NB4 (cell line): Measurements from ENCODE around the gene NFATC4.
A peak's percentile ranks its signal among the peaks of the same experiment; 100 is the strongest.

Experiments
- DNase-seq: peaks from one replicate; pipeline ENCODE4 v3.0.0; 2010; ENCODE audit warnings: low read depth
- H3K4me3 ChIP-seq: one replicate; pipeline ENCODE4 v1.5.1; 2011; ENCODE audit warnings: mild to moderate bottlenecking, low read depth, low read length, moderate library complexity
- MYC ChIP-seq: IDR thresholded peaks from 2 replicates; pipeline ENCODE4 v1.6.1; 2011; ENCODE audit warnings: low read depth, low read length
- POLR2A ChIP-seq: IDR thresholded peaks from 2 replicates; pipeline ENCODE4 v1.6.1; 2011; ENCODE audit warnings: mild to moderate bottlenecking; ENCODE audit not compliant: insufficient read length; ENCODE audit errors: extremely low read depth
- TF ChIP-seq, protein P1 (sequence below): IDR thresholded peaks from one replicate; pipeline ENCODE4 v1.5.1; 2012; ENCODE audit warnings: low read depth, low read length
- TF ChIP-seq, protein P2 (sequence below): IDR thresholded peaks from 2 replicates; pipeline ENCODE4 v1.6.1; 2011; ENCODE audit warnings: low read depth, low read length

The NFATC4 gene

DNA sequence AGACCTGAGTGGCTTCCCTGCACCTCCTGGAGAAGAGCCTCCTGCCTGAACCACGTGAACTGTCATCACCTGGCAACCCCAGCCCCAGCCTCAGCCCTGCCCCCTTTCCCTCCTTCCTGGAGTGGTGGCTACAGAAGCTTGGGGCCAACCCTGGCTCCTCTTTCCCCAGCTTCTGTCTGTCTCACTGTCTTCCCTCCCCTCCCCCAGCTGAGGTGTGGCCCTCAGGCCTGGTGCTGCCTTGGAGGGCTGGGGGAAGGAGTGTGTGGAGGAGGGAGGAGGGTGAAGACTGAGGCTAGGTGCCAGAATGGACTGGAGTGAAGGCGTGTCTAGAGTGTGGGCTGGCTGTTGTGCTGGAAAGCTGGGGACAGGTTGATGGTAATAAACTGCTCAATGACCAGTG lies 9.7 kb downstream of the NFATC4 start:
- peak; percentile 29 for DNase-seq

DNA sequence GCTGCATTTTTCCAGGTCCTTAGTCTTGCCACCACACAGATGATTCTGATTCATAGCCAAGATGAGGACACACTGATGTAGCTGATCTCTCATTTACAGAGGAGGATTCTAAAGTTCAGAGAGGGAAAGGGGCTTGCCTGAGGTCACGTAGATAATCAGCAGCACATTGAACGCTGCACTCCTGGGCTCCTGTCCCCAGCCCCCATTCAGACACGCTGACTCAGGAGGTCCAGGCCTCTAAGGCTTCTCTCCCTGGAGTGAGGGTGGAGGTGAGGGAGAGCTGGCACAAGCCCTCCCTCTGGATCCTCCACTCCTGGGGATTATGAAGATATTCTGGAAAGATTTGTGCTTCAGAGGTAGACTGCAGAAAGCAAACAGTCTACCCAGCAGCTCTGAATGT lies 10.3 kb downstream of the NFATC4 start:
- no peak for DNase-seq
- TF ChIP-seq, protein P1, sequence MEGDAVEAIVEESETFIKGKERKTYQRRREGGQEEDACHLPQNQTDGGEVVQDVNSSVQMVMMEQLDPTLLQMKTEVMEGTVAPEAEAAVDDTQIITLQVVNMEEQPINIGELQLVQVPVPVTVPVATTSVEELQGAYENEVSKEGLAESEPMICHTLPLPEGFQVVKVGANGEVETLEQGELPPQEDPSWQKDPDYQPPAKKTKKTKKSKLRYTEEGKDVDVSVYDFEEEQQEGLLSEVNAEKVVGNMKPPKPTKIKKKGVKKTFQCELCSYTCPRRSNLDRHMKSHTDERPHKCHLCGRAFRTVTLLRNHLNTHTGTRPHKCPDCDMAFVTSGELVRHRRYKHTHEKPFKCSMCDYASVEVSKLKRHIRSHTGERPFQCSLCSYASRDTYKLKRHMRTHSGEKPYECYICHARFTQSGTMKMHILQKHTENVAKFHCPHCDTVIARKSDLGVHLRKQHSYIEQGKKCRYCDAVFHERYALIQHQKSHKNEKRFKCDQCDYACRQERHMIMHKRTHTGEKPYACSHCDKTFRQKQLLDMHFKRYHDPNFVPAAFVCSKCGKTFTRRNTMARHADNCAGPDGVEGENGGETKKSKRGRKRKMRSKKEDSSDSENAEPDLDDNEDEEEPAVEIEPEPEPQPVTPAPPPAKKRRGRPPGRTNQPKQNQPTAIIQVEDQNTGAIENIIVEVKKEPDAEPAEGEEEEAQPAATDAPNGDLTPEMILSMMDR = no peak
- TF ChIP-seq, protein P2, sequence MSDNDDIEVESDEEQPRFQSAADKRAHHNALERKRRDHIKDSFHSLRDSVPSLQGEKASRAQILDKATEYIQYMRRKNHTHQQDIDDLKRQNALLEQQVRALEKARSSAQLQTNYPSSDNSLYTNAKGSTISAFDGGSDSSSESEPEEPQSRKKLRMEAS = no peak
- TF ChIP-seq POLR2A = no peak
- no peak for TF ChIP-seq MYC
- H3K4me3 ChIP-seq = no peak overlapping the region

More for the DNA sequence above, 9.7 kb downstream of the NFATC4 start:
- no peak overlapping the region for H3K4me3 ChIP-seq
- TF ChIP-seq MYC (no peak), POLR2A (no peak)
- TF ChIP-seq, protein P1 = no peak
- TF ChIP-seq, protein P2 = no peak

DNA sequence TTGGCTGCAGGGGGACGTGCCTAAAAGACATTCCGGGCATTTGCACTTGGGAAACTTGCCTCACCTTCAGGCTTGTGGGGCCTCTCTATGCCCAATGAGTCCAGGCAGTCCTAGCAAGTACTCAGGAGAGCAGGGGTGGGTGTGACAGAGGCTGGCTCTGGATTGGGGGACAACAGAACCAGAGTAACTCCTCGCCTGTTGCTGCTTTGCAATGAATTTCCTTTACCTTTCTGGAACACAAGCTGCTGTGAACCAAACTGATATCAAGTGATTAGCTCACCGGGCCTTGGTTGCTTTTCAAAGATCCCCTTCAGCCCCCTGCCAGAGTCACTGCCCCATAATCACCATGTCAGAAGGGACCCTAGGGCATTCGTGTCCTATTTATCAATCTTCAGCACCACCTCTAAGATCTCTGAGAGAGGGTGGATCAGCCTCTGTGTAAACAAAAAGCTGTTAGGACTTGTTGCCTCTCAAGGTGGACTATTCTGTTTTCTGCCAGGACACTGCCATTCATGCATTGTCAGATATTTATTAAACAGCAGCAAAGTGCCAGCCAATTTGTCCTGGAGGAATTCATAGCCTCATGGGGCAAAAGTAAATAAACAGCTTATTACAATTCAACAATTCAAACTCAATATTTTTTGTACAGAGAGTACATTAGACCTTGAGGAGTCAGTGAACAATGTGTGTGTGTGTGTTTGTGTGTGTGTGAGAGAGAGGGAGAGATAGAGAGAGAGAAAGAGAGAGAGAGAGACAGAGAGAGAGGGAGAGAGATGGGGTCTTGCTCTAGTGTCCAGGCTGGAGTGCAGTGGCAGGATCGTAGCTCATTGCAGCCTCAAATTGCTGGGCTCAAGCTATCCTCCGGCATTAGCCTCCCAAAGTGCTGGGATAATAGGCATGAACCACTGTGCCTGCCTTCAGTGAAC lies 11.3 kb downstream of the NFATC4 start:
- TF ChIP-seq POLR2A (no peak), MYC (no peak)
- TF ChIP-seq, protein P1 = no peak
- TF ChIP-seq, protein P2 = no peak
- H3K4me3 ChIP-seq = no peak overlapping the region
- DNase-seq = no peak

DNA sequence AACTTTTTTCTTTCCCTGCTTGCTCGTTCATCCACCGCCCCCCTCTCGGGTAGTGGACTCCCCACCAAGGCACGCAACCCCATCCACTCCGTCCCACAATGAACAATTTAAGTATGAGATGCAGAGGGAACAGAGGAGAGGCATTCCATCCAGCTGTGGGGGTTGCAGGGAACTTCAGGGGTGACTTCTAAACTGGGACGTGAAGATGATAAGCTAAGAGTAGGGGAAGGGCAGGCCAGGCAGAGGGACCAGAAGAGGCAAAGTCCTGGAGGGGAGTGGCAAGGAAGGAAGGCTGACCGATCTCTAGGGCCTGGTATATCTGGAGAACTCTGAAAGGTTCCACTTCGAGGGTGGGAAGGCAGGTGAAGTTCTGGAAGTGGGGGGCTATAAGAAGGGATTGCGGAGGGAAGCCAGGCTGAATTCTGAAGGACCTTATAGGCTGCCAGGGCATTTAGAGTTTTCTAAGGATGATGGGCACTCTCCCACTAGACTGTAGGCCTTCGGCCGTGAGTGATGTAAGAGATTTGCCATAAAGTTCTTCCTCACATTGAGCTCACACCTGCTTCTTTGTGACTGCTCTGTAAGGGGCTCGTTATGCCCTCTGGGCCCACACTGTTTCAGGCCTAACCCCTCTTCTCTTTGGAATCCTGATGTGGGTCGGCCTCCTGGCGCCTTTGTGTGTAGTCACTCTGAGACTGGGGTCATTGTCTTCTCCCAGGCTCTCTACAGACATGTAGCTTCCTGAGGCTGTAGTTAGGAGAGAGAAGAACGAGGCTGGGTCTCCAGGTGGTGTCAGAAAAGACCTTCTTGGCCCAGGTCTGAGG lies 12.1 kb downstream of the NFATC4 start:
- TF ChIP-seq MYC = no peak
- DNase-seq = no peak
- no peak overlapping the region for H3K4me3 ChIP-seq

DNA sequence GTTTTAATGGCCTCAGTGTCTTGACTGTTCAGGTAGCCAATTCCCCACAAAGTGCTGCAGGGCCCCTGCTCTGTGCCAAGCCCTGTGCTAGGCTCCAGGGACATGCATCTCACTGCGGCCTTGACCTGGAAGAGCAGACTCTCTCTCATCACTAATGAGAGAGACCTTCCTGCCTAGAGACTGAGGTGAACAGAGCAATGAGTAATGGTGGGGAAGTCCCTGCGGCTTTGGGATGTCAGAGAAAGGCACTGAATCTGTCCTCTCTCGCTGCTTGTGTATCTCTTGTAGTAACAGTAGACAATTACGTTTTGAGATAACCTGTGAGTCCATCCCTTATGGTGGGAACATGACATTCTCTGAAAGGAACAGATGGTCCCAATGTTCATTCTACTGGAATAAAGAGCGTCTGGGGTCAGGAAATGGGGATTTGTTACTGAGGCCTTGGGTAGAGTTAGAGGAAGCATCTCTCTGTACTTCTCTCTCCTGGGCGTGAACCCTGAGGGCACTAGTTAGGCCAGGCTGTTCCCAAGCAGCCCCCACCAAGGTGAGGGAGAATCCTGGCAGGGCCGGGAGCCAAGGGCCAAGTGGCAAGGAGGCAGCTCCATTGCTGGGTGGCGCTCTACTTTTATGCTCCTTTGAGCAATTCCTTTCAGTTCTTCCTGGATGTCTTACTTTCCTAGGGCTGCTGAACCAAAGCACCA lies 13.5 kb downstream of the NFATC4 start:
- no peak for DNase-seq

More for the DNA sequence above, 13.5 kb downstream of the NFATC4 start:
- TF ChIP-seq, protein P1 = no peak
- TF ChIP-seq POLR2A (no peak), MYC (no peak)
- TF ChIP-seq, protein P2 = no peak
- H3K4me3 ChIP-seq = no peak overlapping the region
